Muscle of leg (tissue), 11 donors: Measurements from ENCODE around the gene UGP2. TPM values are rescaled to one million over a fixed set of nuclear protein-coding genes. Genes with fewer than 3 reads are reported as not detected.

Experiments
- DNase-seq: peaks from one replicate; pipeline ENCODE4 v3.0.0; 2013
- H3K27ac ChIP-seq: one replicate; pipeline ENCODE4 v1.5.1; 2013; ENCODE audit warnings: mild to moderate bottlenecking, low read length, control low read depth
- H3K27me3 ChIP-seq: one replicate; pipeline ENCODE4 v1.6.1; 2013; ENCODE audit warnings: low read length; ENCODE audit not compliant: control insufficient read depth, insufficient read depth
- H3K36me3 ChIP-seq: one replicate; pipeline ENCODE4 v1.6.1; 2013; ENCODE audit warnings: low read length; ENCODE audit not compliant: control insufficient read depth, insufficient read depth
- H3K4me1 ChIP-seq: one replicate; pipeline ENCODE4 v1.6.1; 2013; ENCODE audit warnings: low read length; ENCODE audit not compliant: control insufficient read depth, insufficient read depth
- H3K4me3 ChIP-seq: one replicate; pipeline ENCODE4 v1.5.1; 2013; ENCODE audit warnings: low read length, control low read depth
- H3K9me3 ChIP-seq: replicated peaks from 2 replicates; pipeline ENCODE4 v1.6.1; 2013; ENCODE audit warnings: low read depth, low read length; ENCODE audit not compliant: control insufficient read depth
- WGBS: methylation state at CpG from one replicate; pipeline ENCODE4 v1.1.5; 2013; ENCODE audit warnings: missing lambda C conversion rate; ENCODE audit not compliant: insufficient coverage; 5-methylcytosine and 5-hydroxymethylcytosine counted together
- polyA plus RNA-seq, 8 donors: library from polyadenylated mRNA; unstranded; fragments of 120-200 nt; gene quantifications; one replicate each; pipeline versions ENCODE4 v1.2.1 to v1.2.3, GENCODE V29; 2013; ENCODE audit warnings: inconsistent platforms in 1 of 8, low replicate concordance in 1 of 8; ENCODE audit not compliant: insufficient read length in 8 of 8, insufficient read depth in 1 of 8
- total RNA-seq: library from RNA; stranded (reverse); fragments of 120-200 nt; gene quantifications from one replicate; pipeline ENCODE4 v1.2.4, GENCODE V29; 2013

The UGP2 gene
- total and polyA plus RNA-seq, 9 donors, result 214 to 305 (median 277) TPM

- H3K4me1 ChIP-seq, result no peaks in the 10 kb centered on the region
- peaks cover 4% of the 10 kb centered on the region for H3K9me3 ChIP-seq
- no peak overlapping the region for H3K4me3 ChIP-seq
- 89% methylated on average over 3 of the region's 5 CpGs for WGBS
- peaks cover 6% of the 10 kb centered on the region for H3K36me3 ChIP-seq
- DNase-seq, result no peak
- H3K27ac ChIP-seq, result no peak overlapping the region
- no peaks in the 10 kb centered on the region for H3K27me3 ChIP-seq
These were observed 32.8 kb downstream of the UGP2 start for GRCh38 chr2:63874204-63875130.

- peak; percentile 57 for DNase-seq
- no peaks in the 10 kb centered on the region for H3K4me1 ChIP-seq
- peaks cover 4% of the 10 kb centered on the region for H3K9me3 ChIP-seq
- H3K36me3 ChIP-seq, result peaks cover 6% of the 10 kb centered on the region
- no CpG with 5 or more reads among the region's 1 CpG for WGBS
- H3K4me3 ChIP-seq, result no peak overlapping the region
- H3K27ac ChIP-seq, result no peak overlapping the region
- H3K27me3 ChIP-seq, result no peaks in the 10 kb centered on the region
These were observed 33.4 kb downstream of the UGP2 start for GRCh38 chr2:63875131-63875527.

- Histone ChIP-seq H3K27me3 (no peaks in the 10 kb centered on the region), H3K36me3 (peaks cover 4% of the 10 kb centered on the region), H3K4me3 (no peak overlapping the region), H3K9me3 (peaks cover 4% of the 10 kb centered on the region), H3K27ac (peak overlapping the region; percentile 1), H3K4me1 (no peaks in the 10 kb centered on the region)
- WGBS, result 80% methylated on average over 1 of the region's 3 CpGs
- DNase-seq, result peak; percentile 59
These were observed 34.0 kb downstream of the UGP2 start for GRCh38 chr2:63875559-63876245.

- no peak for DNase-seq
- Histone ChIP-seq H3K4me1 (no peaks in the 10 kb centered on the region), H3K9me3 (peaks cover 4% of the 10 kb centered on the region), H3K27ac (no peak overlapping the region), H3K27me3 (no peaks in the 10 kb centered on the region), H3K36me3 (peaks cover 5% of the 10 kb centered on the region), H3K4me3 (no peak overlapping the region)
- WGBS, result no CpG with 5 or more reads among the region's 5 CpGs
These were observed 34.6 kb downstream of the UGP2 start for GRCh38 chr2:63876311-63876710.

GRCh38 chr2:63878486-63878885, 36.8 kb downstream of the UGP2 start:
- H3K9me3 ChIP-seq, result peaks cover 4% of the 10 kb centered on the region
- H3K4me1 ChIP-seq, result no peaks in the 10 kb centered on the region
- DNase-seq, result no peak
- no peaks in the 10 kb centered on the region for H3K27me3 ChIP-seq
- no peak overlapping the region for H3K27ac ChIP-seq
- no CpG with 5 or more reads among the region's 1 CpG for WGBS
- no peak overlapping the region for H3K4me3 ChIP-seq
- peaks cover 14% of the 10 kb centered on the region for H3K36me3 ChIP-seq

GRCh38 chr2:63879876-63880433, 38.3 kb downstream of the UGP2 start:
- H3K27me3 ChIP-seq, result no peaks in the 10 kb centered on the region
- H3K9me3 ChIP-seq, result no peaks in the 10 kb centered on the region
- 83% methylated on average over 1 of the region's 2 CpGs for WGBS
- no peak for DNase-seq
- no peaks in the 10 kb centered on the region for H3K4me1 ChIP-seq
- peaks cover 14% of the 10 kb centered on the region for H3K36me3 ChIP-seq
- no peak overlapping the region for H3K27ac ChIP-seq
- no peak overlapping the region for H3K4me3 ChIP-seq

GRCh38 chr2:63880625-63881024, 38.9 kb downstream of the UGP2 start:
- Histone ChIP-seq H3K36me3 (peaks cover 17% of the 10 kb centered on the region), H3K4me1 (no peaks in the 10 kb centered on the region), H3K27me3 (no peaks in the 10 kb centered on the region), H3K27ac (no peak overlapping the region), H3K4me3 (no peak overlapping the region), H3K9me3 (no peaks in the 10 kb centered on the region)
- WGBS, result 62% methylated on average over 3 of the region's 4 CpGs
- DNase-seq, result no peak

GRCh38 chr2:63881205-63881604, 39.5 kb downstream of the UGP2 start:
- no peaks in the 10 kb centered on the region for H3K4me1 ChIP-seq
- whole genome bisulfite sequencing, result no CpG with 5 or more reads among the region's 2 CpGs
- no peak overlapping the region for H3K27ac ChIP-seq
- no peak for DNase-seq
- H3K4me3 ChIP-seq, result no peak overlapping the region
- peaks cover 18% of the 10 kb centered on the region for H3K36me3 ChIP-seq
- H3K27me3 ChIP-seq, result no peaks in the 10 kb centered on the region
- H3K9me3 ChIP-seq, result no peaks in the 10 kb centered on the region

GRCh38 chr2:63882395-63883105, 40.9 kb downstream of the UGP2 start:
- no peak overlapping the region for H3K27ac ChIP-seq
- H3K4me1 ChIP-seq, result no peaks in the 10 kb centered on the region
- no peaks in the 10 kb centered on the region for H3K9me3 ChIP-seq
- no peak for DNase-seq
- 67% methylated on average over 1 of the region's 3 CpGs for WGBS
- no peak overlapping the region for H3K4me3 ChIP-seq
- H3K36me3 ChIP-seq, result peaks cover 30% of the 10 kb centered on the region
- H3K27me3 ChIP-seq, result no peaks in the 10 kb centered on the region

- no peaks in the 10 kb centered on the region for H3K27me3 ChIP-seq
- WGBS, result 100% methylated on average over 1 of the region's 2 CpGs
- DNase-seq, result no peak
- H3K4me1 ChIP-seq, result peaks cover 3% of the 10 kb centered on the region
- no peak overlapping the region for H3K27ac ChIP-seq
- H3K36me3 ChIP-seq, result peaks cover 38% of the 10 kb centered on the region
- no peak overlapping the region for H3K4me3 ChIP-seq
- H3K9me3 ChIP-seq, result no peaks in the 10 kb centered on the region
These were observed 44.7 kb downstream of the UGP2 start for GRCh38 chr2:63886445-63886844.
